A673 (cell line): ENCODE measurements around the gene CCDC116.

Source experiments
- EZH2 ChIP-seq: fragments of 200-600 bp; sonication (generic); IDR thresholded peaks from 2 replicates; pipeline ENCODE4 v1.6.1; 2017; ENCODE audit warnings: borderline replicate concordance, low read depth, mild to moderate bottlenecking, mixed read lengths, antibody characterized with exemption, low read length; ENCODE audit not compliant: poor library complexity, severe bottlenecking
- TF ChIP-seq, protein P1 (sequence below): fragments of 300-800, 200-600 bp; sonication (generic); conservative IDR thresholded peaks from 2 replicates; pipeline ENCODE4 v1.5.1; 2017; ENCODE audit warnings: low read depth, mild to moderate bottlenecking, antibody characterized with exemption, low read length, moderate library complexity, mixed read lengths

DNA sequence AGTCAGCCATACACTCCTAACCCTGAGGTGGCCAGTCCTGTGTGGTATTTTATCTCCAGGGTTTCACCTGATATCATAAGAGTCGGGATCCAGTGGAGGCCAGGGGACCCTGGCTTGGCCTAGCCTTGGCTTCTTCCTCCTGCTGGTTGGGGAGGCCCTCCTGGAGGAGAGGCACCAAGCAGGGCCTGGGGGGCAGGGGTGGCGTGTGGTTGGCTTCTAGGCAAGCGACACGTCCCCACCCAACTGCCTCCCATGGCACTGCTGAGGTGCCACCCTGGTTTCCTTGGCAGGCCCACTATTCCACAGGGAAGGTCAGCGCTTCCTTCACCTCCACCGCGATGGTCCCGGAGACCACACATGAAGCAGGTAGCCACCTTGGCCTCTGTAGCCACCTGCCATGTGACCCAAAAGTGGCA is 53.6 kb downstream of the CCDC116 start:
- TF ChIP-seq, protein P1, sequence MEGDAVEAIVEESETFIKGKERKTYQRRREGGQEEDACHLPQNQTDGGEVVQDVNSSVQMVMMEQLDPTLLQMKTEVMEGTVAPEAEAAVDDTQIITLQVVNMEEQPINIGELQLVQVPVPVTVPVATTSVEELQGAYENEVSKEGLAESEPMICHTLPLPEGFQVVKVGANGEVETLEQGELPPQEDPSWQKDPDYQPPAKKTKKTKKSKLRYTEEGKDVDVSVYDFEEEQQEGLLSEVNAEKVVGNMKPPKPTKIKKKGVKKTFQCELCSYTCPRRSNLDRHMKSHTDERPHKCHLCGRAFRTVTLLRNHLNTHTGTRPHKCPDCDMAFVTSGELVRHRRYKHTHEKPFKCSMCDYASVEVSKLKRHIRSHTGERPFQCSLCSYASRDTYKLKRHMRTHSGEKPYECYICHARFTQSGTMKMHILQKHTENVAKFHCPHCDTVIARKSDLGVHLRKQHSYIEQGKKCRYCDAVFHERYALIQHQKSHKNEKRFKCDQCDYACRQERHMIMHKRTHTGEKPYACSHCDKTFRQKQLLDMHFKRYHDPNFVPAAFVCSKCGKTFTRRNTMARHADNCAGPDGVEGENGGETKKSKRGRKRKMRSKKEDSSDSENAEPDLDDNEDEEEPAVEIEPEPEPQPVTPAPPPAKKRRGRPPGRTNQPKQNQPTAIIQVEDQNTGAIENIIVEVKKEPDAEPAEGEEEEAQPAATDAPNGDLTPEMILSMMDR: no peak
- no peak for TF ChIP-seq EZH2
